Activated CD8-positive, alpha-beta T cell treated with anti-CD3 and anti-CD28 coated beads for 36 hours (primary cell): Measurements from ENCODE around the gene UBR2. TPM values are rescaled to one million over a fixed set of nuclear protein-coding genes. Genes with fewer than 3 reads are reported as not detected.

Source experiments
- ATAC-seq: fragments of 200-7000 bp; cut with Tn5 transposase; one replicate; pipeline ENCODE4 v1.10.0; 2021; ENCODE audit warnings: mild to moderate bottlenecking, moderate library complexity
- CTCF ChIA-PET: fragments of 350-600 bp; sonication (Branson Sonifier 250); formaldehyde crosslinking; loops from one replicate; lab custom pipeline; 2021; ENCODE audit warnings: antibody characterized with exemption; lab: Charles Lee
- POLR2A ChIA-PET: fragments of 350-600 bp; sonication (Branson Sonifier 250); formaldehyde crosslinking; loops from one replicate; lab custom pipeline; 2021; ENCODE audit warnings: antibody characterized with exemption; lab: Charles Lee
- DNase-seq: peaks from one replicate; pipeline ENCODE4 v3.0.0-alpha.2; 2020
- H3K27ac Mint-ChIP-seq: one replicate; pipeline ENCODE4 v1.8.0; 2021; ENCODE audit warnings: mild to moderate bottlenecking, mixed read lengths
- H3K27me3 Mint-ChIP-seq: one replicate; pipeline ENCODE4 v1.8.0; 2021; ENCODE audit warnings: mixed read lengths
- H3K36me3 Mint-ChIP-seq: one replicate; pipeline ENCODE4 v1.8.0; 2021; ENCODE audit warnings: low read depth, mixed read lengths
- H3K4me1 Mint-ChIP-seq: one replicate; pipeline ENCODE4 v1.8.0; 2021; ENCODE audit warnings: low read depth, mixed read lengths
- H3K4me3 Mint-ChIP-seq: one replicate; pipeline ENCODE4 v1.8.0; 2021; ENCODE audit warnings: mild to moderate bottlenecking, moderate library complexity, mixed read lengths
- H3K9me3 Mint-ChIP-seq: one replicate; pipeline ENCODE4 v1.8.0; 2021; ENCODE audit warnings: mixed read lengths
- intact Hi-C: fragments of 100-400 bp; cut with micrococcal nuclease; formaldehyde crosslinking; loops from one replicate; pipeline ENCODE4 v1.10.0; 2022
- total RNA-seq, 2 experiments: library from RNA; stranded (reverse); gene quantifications; one replicate each; pipeline ENCODE4 v1.2.3, GENCODE V29; 2021
- TF ChIP-seq, protein P1 (sequence below): fragments of 200-600 bp; IDR thresholded peaks from one replicate; pipeline ENCODE4 v1.8.0; 2022; ENCODE audit warnings: antibody characterized with exemption, mild to moderate bottlenecking

The UBR2 gene
- total RNA-seq, 2 experiments from 2014 or later: 24.5 to 25.8 TPM

DNA sequence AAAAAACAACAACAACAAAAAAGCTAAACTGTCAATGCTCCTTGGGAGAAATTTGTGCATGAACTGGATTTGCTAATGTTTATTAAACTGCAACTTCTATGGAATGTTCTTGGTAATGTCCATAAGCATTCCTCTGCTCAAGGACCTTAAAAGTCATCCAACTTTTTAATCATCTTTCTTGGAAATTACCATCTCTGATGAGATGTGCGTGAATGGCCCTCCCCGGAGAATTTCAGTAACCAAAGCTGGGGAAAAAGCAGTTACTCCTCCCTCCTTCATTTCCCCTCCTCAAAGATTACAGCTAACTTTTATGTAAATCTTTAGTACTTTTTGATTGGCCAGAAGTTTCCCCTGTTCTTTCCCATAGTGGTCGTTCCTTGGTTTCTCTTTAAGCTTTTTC lies 176.9 kb downstream of the UBR2 start:
- POLR2A ChIA-PET: no interaction called here
- H3K9me3 Mint-ChIP-seq: peaks cover 4% of the 10 kb centered on the region
- intact Hi-C loops: loop anchor here (10.0 kb wide), 1 partner anchor 134 kb away; the partner anchor contains the start of gene RPL7L1
- H3K4me1 Mint-ChIP-seq: peaks cover 9% of the 10 kb centered on the region
- no peak overlapping the region for H3K4me3 Mint-ChIP-seq
- ATAC-seq (no peak), DNase-seq (no peak)
- TF ChIP-seq, protein P1, sequence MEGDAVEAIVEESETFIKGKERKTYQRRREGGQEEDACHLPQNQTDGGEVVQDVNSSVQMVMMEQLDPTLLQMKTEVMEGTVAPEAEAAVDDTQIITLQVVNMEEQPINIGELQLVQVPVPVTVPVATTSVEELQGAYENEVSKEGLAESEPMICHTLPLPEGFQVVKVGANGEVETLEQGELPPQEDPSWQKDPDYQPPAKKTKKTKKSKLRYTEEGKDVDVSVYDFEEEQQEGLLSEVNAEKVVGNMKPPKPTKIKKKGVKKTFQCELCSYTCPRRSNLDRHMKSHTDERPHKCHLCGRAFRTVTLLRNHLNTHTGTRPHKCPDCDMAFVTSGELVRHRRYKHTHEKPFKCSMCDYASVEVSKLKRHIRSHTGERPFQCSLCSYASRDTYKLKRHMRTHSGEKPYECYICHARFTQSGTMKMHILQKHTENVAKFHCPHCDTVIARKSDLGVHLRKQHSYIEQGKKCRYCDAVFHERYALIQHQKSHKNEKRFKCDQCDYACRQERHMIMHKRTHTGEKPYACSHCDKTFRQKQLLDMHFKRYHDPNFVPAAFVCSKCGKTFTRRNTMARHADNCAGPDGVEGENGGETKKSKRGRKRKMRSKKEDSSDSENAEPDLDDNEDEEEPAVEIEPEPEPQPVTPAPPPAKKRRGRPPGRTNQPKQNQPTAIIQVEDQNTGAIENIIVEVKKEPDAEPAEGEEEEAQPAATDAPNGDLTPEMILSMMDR: no peak
- no peaks in the 10 kb centered on the region for H3K27me3 Mint-ChIP-seq
- CTCF ChIA-PET: interaction anchor here (2.8 kb wide), 1 partner anchor 14 kb away, joined by 11 read pairs; no protein-coding TSS in a partner anchor
- no peak overlapping the region for H3K27ac Mint-ChIP-seq
- H3K36me3 Mint-ChIP-seq: peaks cover 11% of the 10 kb centered on the region

GRCh38 chr6:42742116-42742894 lies 178.5 kb downstream of the UBR2 start:
- TF ChIP-seq, protein P1: no peak
- H3K36me3 Mint-ChIP-seq: peaks cover 13% of the 10 kb centered on the region
- H3K27me3 Mint-ChIP-seq: no peaks in the 10 kb centered on the region
- POLR2A ChIA-PET: interaction anchor here (0.6 to 10.2 kb wide), 4 partner anchors 15 to 919 kb away, joined by 3 to 119 read pairs (median 4); partner anchors contain the start of gene BICRAL
- CTCF ChIA-PET: interaction anchor here (1.1 to 2.8 kb wide), 5 partner anchors 15 to 134 kb away, joined by 3 to 11 read pairs (median 5); no protein-coding TSS in a partner anchor
- intact Hi-C loops: loop anchor here (10.0 kb wide), 1 partner anchor 132 kb away; the partner anchor contains the start of gene RPL7L1
- H3K4me1 Mint-ChIP-seq: peaks cover 11% of the 10 kb centered on the region
- no peak overlapping the region for H3K4me3 Mint-ChIP-seq
- H3K9me3 Mint-ChIP-seq: peaks cover 4% of the 10 kb centered on the region
- ATAC-seq: no peak
- H3K27ac Mint-ChIP-seq: no peak overlapping the region
- DNase-seq: no peak

Other genes with a start within 250 kb of the UBR2 start
- 1 to 10 TPM; 6.5 to 6.9 TPM for gene TRERF1, start 112.1 kb upstream of the UBR2 start, total RNA-seq
- gene PRPH2, start 158.6 kb downstream of the UBR2 start, total RNA-seq: not detected
- gene TBCC, start 182.1 kb downstream of the UBR2 start, total RNA-seq: 10 to 100 TPM; 16.0 to 16.3 TPM
- 1 to 10 TPM; 9.7 to 9.8 TPM for gene BICRAL, start 218.0 kb downstream of the UBR2 start, total RNA-seq